Heart left ventricle (tissue), 16 donors: Measurements from ENCODE around the gene GALM. TPM values are rescaled to one million over a fixed set of nuclear protein-coding genes. Genes with fewer than 3 reads are reported as not detected.

Experiments
- ATAC-seq, 4 donors: fragments of 200-7000 bp; cut with Tn5 transposase; one replicate each; pipeline ENCODE4 v1.9.1; 2020 to 2022; ENCODE audit warnings: moderate library complexity in 4 of 4, mild to moderate bottlenecking in 3 of 4, moderate number of reproducible peaks in 1 of 4
- DNase-seq, 5 donors: peaks; one replicate each; pipeline ENCODE4 v3.0.0-alpha.2; 2020
- H3K27ac ChIP-seq, 12 donors: fragments of 200-600 bp; sonication (generic) in 4 of 12; one replicate each; pipeline versions ENCODE4 v1.5.0 to v1.8.0; 2016 to 2022; ENCODE audit warnings: mild to moderate bottlenecking in 2 of 12
- H3K27me3 ChIP-seq, 9 donors: fragments of 200-600 bp; sonication (generic) in 2 of 9; one replicate each; pipeline versions ENCODE4 v1.5.1 to v1.8.0; 2016 to 2022; ENCODE audit warnings: mild to moderate bottlenecking in 3 of 9
- H3K36me3 ChIP-seq, 9 donors: fragments of 200-600 bp; sonication (generic) in 2 of 9; one replicate each; pipeline versions ENCODE4 v1.5.0 to v1.8.0; 2018 to 2022; ENCODE audit warnings: mild to moderate bottlenecking in 2 of 9
- H3K4me1 ChIP-seq, 12 donors: fragments of 200-600 bp; sonication (generic) in 4 of 12; one replicate each; pipeline versions ENCODE4 v1.5.0 to v1.8.0; 2016 to 2022; ENCODE audit warnings: mild to moderate bottlenecking in 3 of 12
- H3K4me3 ChIP-seq, 12 donors: fragments of 200-600 bp; sonication (generic) in 4 of 12; one replicate each; pipeline versions ENCODE4 v1.5.0 to v1.8.0; 2017 to 2022; ENCODE audit warnings: mild to moderate bottlenecking in 9 of 12, moderate library complexity in 4 of 12
- H3K9me3 ChIP-seq, 12 donors: fragments of 200-600 bp; sonication (generic) in 4 of 12; one replicate each; pipeline versions ENCODE4 v1.5.0 to v1.8.0; 2016 to 2022; ENCODE audit warnings: mild to moderate bottlenecking in 1 of 12
- CTCF ChIP-seq, 12 donors: fragments of 200-600 bp; sonication (generic) in 4 of 12; IDR thresholded peaks; one replicate each; pipeline versions ENCODE4 v1.5.0 to v1.8.0; 2018 to 2022; ENCODE audit warnings: antibody characterized with exemption in 12 of 12, mild to moderate bottlenecking in 5 of 12
- POLR2A ChIP-seq, 2 donors: fragments of 450-650 bp; IDR thresholded peaks; one replicate each; pipeline ENCODE4 v1.6.1; 2017; ENCODE audit warnings: antibody characterized with exemption in 2 of 2, mild to moderate bottlenecking in 2 of 2, moderate library complexity in 2 of 2
- WGBS, 4 donors: extraction: QIAGEN DNeasy Blood & Tissue Kit in 2 of 4; methylation state at CpG; one replicate each; pipeline versions ENCODE4 v1.1.5 to v1.1.7; 2013 to 2018; 5-methylcytosine and 5-hydroxymethylcytosine counted together
- intact Hi-C, 10 donors: fragments of 100-400 bp; cut with DNase I; formaldehyde crosslinking; loops; one replicate each; pipeline versions ENCODE4 v1.11.1 to v1.14.2; 2022
- polyA plus RNA-seq, 2 donors: library from polyadenylated mRNA; stranded (reverse); fragments of 200-250 nt; gene quantifications; one replicate each; pipeline ENCODE4 v1.2.3, GENCODE V29; 2013
- total RNA-seq, 9 donors: library from RNA; depleted of rRNA in 2 of 9; stranded (reverse); fragments of >200 nt in 2 of 9; fragmentation: NEBNext Ultra II Directional in 3 of 9; extraction: Animal tissue kit (Norgen Biotek cat#: 25700) in 3 of 9; gene quantifications; one replicate each; pipeline versions ENCODE4 v1.1.0 to v1.2.4, GENCODE V29; 2016 to 2023
- donor health status: ischemic (EF 13 %, LVEDD 7.1; RV severe dilation, severe dysfunction).
- donor health status: healthy with polysubstance abuse.
- donor health status: DM: no; HTN: yes; CAD: no.
- donor health status: DM: no; HTN: no; CAD: no.
- donor health status: ischemic (EF 25% LVEDD 6.9; RV normal size, moderate dysfunction).
- donor health status: ischemic (EF 25% LVEDD 5.7; RV mildly dilated, moderate dysfunction).
- donor health status: healthy.
- donor health status: DM: yes; HTN: yes; CAD: no.
- donor health status: ischemic (EF 35%, LVEDD 5.7; RV mildly dilated, moderate dysfunction).
- donor health status: nonischemic (EF 11% LVEDD 7.7; RV severe dilation, severe dysfunction).
- donor health status: DM: yes; HTN: yes; CAD: no.
- donor health status: PGD.
- donor health status: ischemic (EF 29% LVEDD 5.4; RV normal size, mild dysfunction).
- donor health status: nonischemic (EF 23%, LVEDD 6.1; RV moderate dilation, normal function).

The GALM gene
- total and polyA plus RNA-seq, 11 donors = 6.3 to 25.3 (median 11.9) TPM

GRCh38 chr2:38656866-38657480 lies 8.9 kb upstream of the GALM start:
- H3K4me3 ChIP-seq = no peak overlapping the region
- ATAC-seq (peak in 1 of 4 donors; percentile 36), DNase-seq (no peak)
- H3K36me3 ChIP-seq = no peaks in the 10 kb centered on the region
- no peaks in the 10 kb centered on the region for H3K27me3 ChIP-seq
- no peaks in the 10 kb centered on the region for H3K9me3 ChIP-seq
- intact Hi-C loops = loop anchor here in 1 of 10 donors (10.0 kb wide), 1 partner anchor 58 kb away; no protein-coding TSS in a partner anchor
- H3K4me1 ChIP-seq = peaks cover 0 to 48% (median 0%) of the 10 kb centered on the region in 12 donors
- TF ChIP-seq CTCF (IDR thresholded peaks at IDR 0.05) (no peak), POLR2A (IDR thresholded peaks at IDR 0.05) (no peak)
- WGBS, 4 donors = 84 to 91% (median 87%) methylated on average over 4 of the region's 4 CpGs
- H3K27ac ChIP-seq = no peak overlapping the region

- no peak for TF ChIP-seq CTCF (IDR thresholded peaks at IDR 0.05)
- TF ChIP-seq POLR2A (IDR thresholded peaks at IDR 0.05) = no peak
- Histone ChIP-seq H3K27me3 (no peaks in the 10 kb centered on the region), H3K36me3 (no peaks in the 10 kb centered on the region), H3K9me3 (no peaks in the 10 kb centered on the region), H3K4me3 (no peak overlapping the region), H3K4me1 (peaks cover 0 to 39% (median 0%) of the 10 kb centered on the region in 12 donors), H3K27ac (no peak overlapping the region)
- WGBS, 4 donors = 72 to 80% (median 73%) methylated on average over 2 of the region's 2 CpGs
- no peak for ATAC-seq
- intact Hi-C loops = loop anchor here in 1 of 10 donors (10.0 kb wide), 1 partner anchor 56 kb away; no protein-coding TSS in a partner anchor
- no peak for DNase-seq
Measured at GRCh38 chr2:38658613-38659012, 7.3 kb upstream of the GALM start.

GRCh38 chr2:38659115-38659514 lies 6.8 kb upstream of the GALM start:
- no peak overlapping the region for H3K27ac ChIP-seq
- TF ChIP-seq POLR2A (IDR thresholded peaks at IDR 0.05) = no peak
- no peak for TF ChIP-seq CTCF (IDR thresholded peaks at IDR 0.05)
- WGBS, 4 donors = 93 to 97% (median 95%) methylated on average over 2 of the region's 2 CpGs

GRCh38 chr2:38660282-38660681 lies 5.6 kb upstream of the GALM start:
- DNase-seq (no peak), ATAC-seq (no peak)
- TF ChIP-seq POLR2A (IDR thresholded peaks at IDR 0.05) (no peak), CTCF (IDR thresholded peaks at IDR 0.05) (no peak)
- intact Hi-C loops = loop anchor here in 1 of 10 donors (5.0 kb wide), 1 partner anchor 58 kb away; the partner anchor contains the start of gene HNRNPLL
- Histone ChIP-seq H3K4me1 (peaks cover 0 to 33% (median 0%) of the 10 kb centered on the region in 12 donors), H3K27me3 (no peaks in the 10 kb centered on the region), H3K36me3 (no peaks in the 10 kb centered on the region), H3K4me3 (no peak overlapping the region), H3K9me3 (no peaks in the 10 kb centered on the region), H3K27ac (no peak overlapping the region)
- 96 to 98% (median 97%) methylated on average over 3 of the region's 3 CpGs for WGBS, 4 donors

More at GRCh38 chr2:38659115-38659514, 6.8 kb upstream of the GALM start:
- no peak overlapping the region for H3K4me3 ChIP-seq
- ATAC-seq = no peak
- no peaks in the 10 kb centered on the region for H3K36me3 ChIP-seq
- H3K9me3 ChIP-seq = no peaks in the 10 kb centered on the region
- H3K4me1 ChIP-seq = peaks cover 0 to 39% (median 0%) of the 10 kb centered on the region in 12 donors
- intact Hi-C loops = loop anchor here in 1 of 10 donors (10.0 kb wide), 1 partner anchor 56 kb away; no protein-coding TSS in a partner anchor
- no peaks in the 10 kb centered on the region for H3K27me3 ChIP-seq
- DNase-seq = no peak
